Calu3 (cell line): ENCODE results near the gene NUP214. TPM values are rescaled to one million over a fixed set of nuclear protein-coding genes. Genes with fewer than 3 reads are reported as not detected.

Experiments used
- BruUV-seq: library from RNA; stranded (reverse); fragments of 400-500 nt; replicated peaks from 2 replicates; lab custom pipeline; 2021; lab: Mats Ljungman, UMichigan
- CTCF ChIA-PET: fragments of 300-600 bp; sonication (Branson Sonifier 250); formaldehyde crosslinking; loops from one replicate; lab custom pipeline; 2022; ENCODE audit warnings: antibody characterized with exemption; lab: Charles Lee
- DNase-seq: peaks from one replicate; pipeline ENCODE4 v3.0.0; 2022
- H3K27ac Mint-ChIP-seq: one replicate; pipeline ENCODE4 v1.8.0; 2022; ENCODE audit warnings: mixed read lengths; ENCODE audit not compliant: unreplicated experiment
- H3K27me3 Mint-ChIP-seq: one replicate; pipeline ENCODE4 v1.8.0; 2022; ENCODE audit warnings: mixed read lengths; ENCODE audit not compliant: unreplicated experiment
- H3K36me3 Mint-ChIP-seq: one replicate; pipeline ENCODE4 v1.8.0; 2022; ENCODE audit warnings: mild to moderate bottlenecking, moderate library complexity, mixed read lengths; ENCODE audit not compliant: insufficient read depth, unreplicated experiment
- H3K4me1 Mint-ChIP-seq: one replicate; pipeline ENCODE4 v1.8.0; 2022; ENCODE audit warnings: mild to moderate bottlenecking, low read depth, mixed read lengths; ENCODE audit not compliant: unreplicated experiment
- H3K4me3 Mint-ChIP-seq: one replicate; pipeline ENCODE4 v1.8.0; 2022; ENCODE audit warnings: mild to moderate bottlenecking, low read depth, moderate library complexity, mixed read lengths; ENCODE audit not compliant: unreplicated experiment
- H3K9me3 Mint-ChIP-seq: one replicate; pipeline ENCODE4 v1.8.0; 2022; ENCODE audit warnings: low read depth, mixed read lengths; ENCODE audit not compliant: unreplicated experiment
- intact Hi-C: fragments of 100-400 bp; cut with micrococcal nuclease; formaldehyde crosslinking; loops from one replicate; pipeline ENCODE4 v1.10.0; 2022; ENCODE audit not compliant: unreplicated experiment
- total RNA-seq: library from RNA; stranded (reverse); gene quantifications from 2 replicates; pipeline ENCODE4 v1.2.3, GENCODE V29; 2022
- TF ChIP-seq, protein P1 (sequence below): fragments of 200-600 bp; IDR thresholded peaks from one replicate; pipeline ENCODE4 v1.8.0; 2022; ENCODE audit warnings: antibody characterized with exemption; ENCODE audit not compliant: unreplicated experiment

Gene NUP214
- total RNA-seq, 1 experiment from 2014 or later, result 50.0 TPM

DNA sequence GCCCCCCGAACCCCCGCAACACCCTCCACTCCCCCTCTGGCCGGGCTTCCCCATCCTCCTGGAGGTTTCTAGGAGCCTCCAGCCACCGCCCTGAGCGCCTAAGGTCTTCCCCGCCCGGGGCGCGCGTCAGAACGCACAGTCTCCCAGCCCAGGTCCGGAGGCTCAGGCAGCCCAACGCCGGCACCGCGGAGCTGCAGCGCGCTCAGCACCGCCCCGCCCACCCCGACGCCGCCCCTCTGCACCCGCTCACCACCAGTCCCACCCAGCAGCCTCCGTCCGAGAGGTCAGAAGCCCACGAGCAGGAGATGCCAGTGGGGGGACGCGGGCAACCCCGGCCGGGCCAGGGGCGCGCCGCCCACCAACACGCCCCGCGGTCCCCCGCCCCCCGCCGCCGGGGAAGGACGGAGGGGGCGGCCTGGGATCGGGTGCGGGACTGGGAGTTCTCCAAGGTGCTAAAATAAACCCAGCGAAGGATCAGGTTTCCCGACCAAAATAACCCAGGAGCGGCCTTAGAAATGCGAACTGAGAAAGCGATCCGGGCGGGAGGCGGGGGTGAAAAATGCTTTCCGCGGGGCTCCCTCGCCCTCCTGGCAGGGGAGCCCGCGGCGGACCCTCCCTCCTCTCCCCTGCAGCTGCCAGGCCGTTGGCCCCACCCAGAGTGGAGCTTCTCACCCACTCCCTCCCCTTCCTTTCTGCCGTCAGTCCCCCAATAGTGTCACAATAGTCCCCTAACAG is 157.5 kb downstream of the NUP214 start:
- H3K27ac Mint-ChIP-seq, result no peak overlapping the region
- H3K4me3 Mint-ChIP-seq, result no peak overlapping the region
- peaks cover 5% of the 10 kb centered on the region for H3K36me3 Mint-ChIP-seq
- no TSS peak for BruUV-seq
- intact Hi-C loops, result no loop called here
- H3K9me3 Mint-ChIP-seq, result no peaks in the 10 kb centered on the region
- DNase-seq, result no peak
- H3K27me3 Mint-ChIP-seq, result peaks cover 49% of the 10 kb centered on the region
- no peaks in the 10 kb centered on the region for H3K4me1 Mint-ChIP-seq
- CTCF ChIA-PET, result no interaction called here
- TF ChIP-seq, protein P1, sequence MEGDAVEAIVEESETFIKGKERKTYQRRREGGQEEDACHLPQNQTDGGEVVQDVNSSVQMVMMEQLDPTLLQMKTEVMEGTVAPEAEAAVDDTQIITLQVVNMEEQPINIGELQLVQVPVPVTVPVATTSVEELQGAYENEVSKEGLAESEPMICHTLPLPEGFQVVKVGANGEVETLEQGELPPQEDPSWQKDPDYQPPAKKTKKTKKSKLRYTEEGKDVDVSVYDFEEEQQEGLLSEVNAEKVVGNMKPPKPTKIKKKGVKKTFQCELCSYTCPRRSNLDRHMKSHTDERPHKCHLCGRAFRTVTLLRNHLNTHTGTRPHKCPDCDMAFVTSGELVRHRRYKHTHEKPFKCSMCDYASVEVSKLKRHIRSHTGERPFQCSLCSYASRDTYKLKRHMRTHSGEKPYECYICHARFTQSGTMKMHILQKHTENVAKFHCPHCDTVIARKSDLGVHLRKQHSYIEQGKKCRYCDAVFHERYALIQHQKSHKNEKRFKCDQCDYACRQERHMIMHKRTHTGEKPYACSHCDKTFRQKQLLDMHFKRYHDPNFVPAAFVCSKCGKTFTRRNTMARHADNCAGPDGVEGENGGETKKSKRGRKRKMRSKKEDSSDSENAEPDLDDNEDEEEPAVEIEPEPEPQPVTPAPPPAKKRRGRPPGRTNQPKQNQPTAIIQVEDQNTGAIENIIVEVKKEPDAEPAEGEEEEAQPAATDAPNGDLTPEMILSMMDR, result no peak

Other genes with a start within 250 kb of the NUP214 start
- not detected in 2 replicates for gene QRFP, start 228.8 kb upstream of the NUP214 start, total RNA-seq
- gene FIBCD1, start 186.3 kb upstream of the NUP214 start, total RNA-seq, result 1.4 and 1.5 TPM in 2 replicates
- not detected in 2 replicates for gene LAMC3, start 116.4 kb upstream of the NUP214 start, total RNA-seq
- gene AIF1L, start 29.1 kb upstream of the NUP214 start, total RNA-seq, result 24.3 and 27.2 TPM in 2 replicates
- not detected in 2 replicates for gene FAM78A, start 150.9 kb downstream of the NUP214 start, total RNA-seq
- gene PLPP7, start 164.1 kb downstream of the NUP214 start, total RNA-seq, result not detected in 2 replicates